Subcutaneous adipose tissue (tissue), 4 donors: Measurements from ENCODE around the gene ATG4B. TPM values are rescaled to one million over a fixed set of nuclear protein-coding genes. Genes with fewer than 3 reads are reported as not detected.

Source experiments
- CTCF ChIP-seq: fragments of 450-650 bp; IDR thresholded peaks from one replicate; pipeline ENCODE4 v1.5.1; 2016; ENCODE audit warnings: low read depth, mild to moderate bottlenecking, control low read depth, antibody characterized with exemption, moderate library complexity
- total RNA-seq, 4 donors: library from RNA; depleted of rRNA; stranded (reverse); fragments of >200 nt; gene quantifications; one replicate each; pipeline ENCODE4 v1.1.0, GENCODE V29; 2016

The ATG4B gene
- total RNA-seq, 4 donors from 2014 or later: 32.3 to 103 (median 47.7) TPM

GRCh38 chr2:241654551-241654950, 17.1 kb downstream of the ATG4B start:
- no peak for TF ChIP-seq CTCF

GRCh38 chr2:241655516-241656189, 18.2 kb downstream of the ATG4B start:
- no peak for TF ChIP-seq CTCF

GRCh38 chr2:241656190-241656741, 18.8 kb downstream of the ATG4B start:
- no peak for TF ChIP-seq CTCF

GRCh38 chr2:241657786-241658254, 20.3 kb downstream of the ATG4B start:
- TF ChIP-seq CTCF: no peak

GRCh38 chr2:241658296-241658695, 20.8 kb downstream of the ATG4B start:
- no peak for TF ChIP-seq CTCF

GRCh38 chr2:241659150-241659739, 21.8 kb downstream of the ATG4B start:
- no peak for TF ChIP-seq CTCF

- no peak for TF ChIP-seq CTCF
These were observed 23.2 kb downstream of the ATG4B start for GRCh38 chr2:241660593-241661213.
